GM23338 (cell line): ENCODE measurements around the gene EDN1. TPM values are rescaled to one million over a fixed set of nuclear protein-coding genes. Genes with fewer than 3 reads are reported as not detected.
A peak's percentile ranks its signal among the peaks of the same experiment; 100 is the strongest.

ENCODE experiments used
- ATAC-seq: fragments of 200-7000 bp; cut with Tn5 transposase; 3 replicates; pipeline ENCODE4 v1.9.1; 2020
- DNase-seq: peaks from one replicate; pipeline ENCODE4 v3.0.0-alpha.2; 2015; ENCODE audit warnings: low spot score
- H2AFZ ChIP-seq: fragments of 200-600 bp; sonication (generic); 2 replicates; pipeline ENCODE4 v1.8.0; 2016; ENCODE audit warnings: antibody characterized with exemption, mild to moderate bottlenecking, moderate library complexity
- H3F3A ChIP-seq: fragments of 200-600 bp; sonication (generic); replicated peaks from 2 replicates; pipeline ENCODE4 v1.8.0; 2017; ENCODE audit warnings: antibody characterized with exemption, mixed run types, low read depth
- H3K27ac ChIP-seq: fragments of 200-600 bp; sonication (generic); 2 replicates; pipeline ENCODE4 v1.6.1; 2016; ENCODE audit warnings: low read depth
- H3K27me3 ChIP-seq: fragments of 200-600 bp; sonication (generic); 2 replicates; pipeline ENCODE4 v1.8.0; 2016; ENCODE audit warnings: mild to moderate bottlenecking, mixed run types, moderate library complexity; ENCODE audit not compliant: insufficient read depth
- H3K36me3 ChIP-seq: fragments of 200-600 bp; sonication (generic); 2 replicates; pipeline ENCODE4 v1.8.0; 2016; ENCODE audit warnings: mild to moderate bottlenecking; ENCODE audit not compliant: insufficient read depth
- H3K4me1 ChIP-seq: fragments of 200-600 bp; sonication (generic); 2 replicates; pipeline ENCODE4 v1.8.0; 2016; ENCODE audit warnings: mild to moderate bottlenecking, moderate library complexity; ENCODE audit not compliant: insufficient read depth
- H3K4me2 ChIP-seq: fragments of 200-600 bp; sonication (generic); 2 replicates; pipeline ENCODE4 v1.7.1; 2017; ENCODE audit warnings: mixed run types
- H3K4me3 ChIP-seq: fragments of 200-600 bp; sonication (generic); 2 replicates; pipeline ENCODE4 v1.6.1; 2016; ENCODE audit warnings: mixed run types
- H3K79me2 ChIP-seq: fragments of 200-600 bp; sonication (generic); replicated peaks from 2 replicates; pipeline ENCODE4 v1.8.0; 2017; ENCODE audit warnings: mild to moderate bottlenecking; ENCODE audit not compliant: insufficient read depth
- H3K9me2 ChIP-seq: fragments of 200-600 bp; sonication (generic); 2 replicates; pipeline ENCODE4 v1.8.0; 2017; ENCODE audit not compliant: insufficient read depth
- H4K20me1 ChIP-seq: fragments of 200-600 bp; sonication (generic); replicated peaks from 2 replicates; pipeline ENCODE4 v1.8.0; 2017; ENCODE audit warnings: mild to moderate bottlenecking; ENCODE audit not compliant: insufficient read depth
- H3K27ac Mint-ChIP-seq: 2 replicates; pipeline ENCODE4 v1.8.0; 2020; ENCODE audit warnings: inconsistent platforms, mild to moderate bottlenecking, moderate library complexity, mixed read lengths
- H3K27me3 Mint-ChIP-seq: 3 replicates; pipeline ENCODE4 v1.8.0; 2022; ENCODE audit warnings: low read depth, mild to moderate bottlenecking, moderate library complexity, mixed read lengths, inconsistent platforms; ENCODE audit not compliant: insufficient read depth, poor library complexity
- H3K36me3 Mint-ChIP-seq: 3 replicates; pipeline ENCODE4 v1.8.0; 2021; ENCODE audit warnings: low read depth, mild to moderate bottlenecking, inconsistent platforms, moderate library complexity, mixed read lengths
- H3K4me1 Mint-ChIP-seq: 3 replicates; pipeline ENCODE4 v1.8.0; 2020; ENCODE audit warnings: mild to moderate bottlenecking, inconsistent platforms, mixed read lengths
- H3K4me3 Mint-ChIP-seq: 3 replicates; pipeline ENCODE4 v1.8.0; 2021; ENCODE audit warnings: moderate library complexity, mild to moderate bottlenecking, inconsistent platforms, mixed read lengths
- H3K9me3 Mint-ChIP-seq: 3 replicates; pipeline ENCODE4 v1.8.0; 2020; ENCODE audit warnings: moderate library complexity, mild to moderate bottlenecking, inconsistent platforms, mixed read lengths
- CREB1 ChIP-seq: fragments of 250-450 bp; sonication (Bioruptor Pico); IDR thresholded peaks from 2 replicates; pipeline ENCODE4 v1.5.0; 2020; ENCODE audit warnings: low read depth, mild to moderate bottlenecking, moderate library complexity
- CTCF ChIP-seq, 2 experiments: fragments of 200-600 bp in 1 of 2; sonication (generic) in 1 of 2; conservative IDR thresholded peaks; 2 replicates each; pipeline versions ENCODE4 v1.5.1 to v1.6.1; 2016 to 2017; ENCODE audit warnings: antibody characterized with exemption in 2 of 2, low read depth in 2 of 2, mild to moderate bottlenecking in 2 of 2, moderate library complexity in 1 of 2
- EZH2 ChIP-seq: fragments of 200-600 bp; sonication (generic); IDR thresholded peaks from one replicate; pipeline ENCODE4 v1.8.0; 2017; ENCODE audit warnings: antibody characterized with exemption, mild to moderate bottlenecking, low read depth; ENCODE audit not compliant: unreplicated experiment
- NANOG ChIP-seq: IDR thresholded peaks from 2 replicates; pipeline ENCODE4 v1.6.1; 2016; ENCODE audit warnings: antibody characterized with exemption, borderline replicate concordance
- REST ChIP-seq: IDR thresholded peaks from one replicate; pipeline ENCODE4 v1.6.1; 2018; ENCODE audit warnings: antibody characterized with exemption; ENCODE audit not compliant: unreplicated experiment
- ZNF331 ChIP-seq: fragments of 250-450 bp; sonication (Bioruptor Pico); IDR thresholded peaks from 2 replicates; pipeline ENCODE4 v1.5.0; 2020; ENCODE audit warnings: low read depth, mild to moderate bottlenecking, moderate library complexity
- ZNF462 ChIP-seq: fragments of 250-450 bp; sonication (Bioruptor Pico); IDR thresholded peaks from 2 replicates; pipeline ENCODE4 v1.5.0; 2020; ENCODE audit warnings: mild to moderate bottlenecking, moderate library complexity
- polyA plus RNA-seq: library from polyadenylated mRNA; unstranded; fragments of >200 nt; fragmentation: Nextera tagmentation; extraction: Ambion mirVana; gene quantifications from 2 replicates; pipeline ENCODE4 v1.2.1, GENCODE V29; 2016
- total RNA-seq: library from RNA; depleted of rRNA; stranded (reverse); fragments of >200 nt; shearing (Covaris generic); gene quantifications from 2 replicates; pipeline ENCODE4 v1.2.3, GENCODE V29; 2014

EDN1 gene
- total and polyA plus RNA-seq, 2 experiments from 2014 or later: 0.80 to 1.2 TPM

GRCh38 chr6:12311106-12311505 lies 20.9 kb downstream of the EDN1 start:
- no peaks in the 10 kb centered on the region for H4K20me1 ChIP-seq
- Mint-ChIP-seq H3K27me3 (no peaks in the 10 kb centered on the region), H3K27ac (no peak overlapping the region), H3K4me1 (no peaks in the 10 kb centered on the region), H3K36me3 (no peaks in the 10 kb centered on the region), H3K9me3 (peaks cover 2% of the 10 kb centered on the region; the same call in 2 of the 3 replicates), H3K4me3 (no peak overlapping the region)
- no peaks in the 10 kb centered on the region for H3F3A ChIP-seq
- H3K36me3 ChIP-seq: no peaks in the 10 kb centered on the region
- no peak for DNase-seq
- no peak overlapping the region for H3K27ac ChIP-seq
- no peaks in the 10 kb centered on the region for H3K4me1 ChIP-seq
- H3K27me3 ChIP-seq: no peaks in the 10 kb centered on the region
- TF ChIP-seq CTCF (conservative IDR thresholded peaks at IDR 0.05; ENCODE audit: low read depth in 2 of 2): peak in 1 of 2 experiments; percentile 47; a peak in 2 of 4 replicates
- no peak for TF ChIP-seq REST
- H2AFZ ChIP-seq: 0 out of 2 replicates have a peak overlapping the region, but pooled peaks have one; percentile 60
- ATAC-seq: no peak
- no peak overlapping the region for H3K4me3 ChIP-seq
- no peaks in the 10 kb centered on the region for H3K79me2 ChIP-seq
- peaks cover under 1% of the 10 kb centered on the region; the same call in 1 of the 2 replicates for H3K9me2 ChIP-seq
- H3K4me2 ChIP-seq: no peak overlapping the region

- peaks cover 8% of the 10 kb centered on the region; the same call in 1 of the 2 replicates for H3K9me2 ChIP-seq
- no peaks in the 10 kb centered on the region for H4K20me1 ChIP-seq
- no peaks in the 10 kb centered on the region for H3K36me3 ChIP-seq
- H3K79me2 ChIP-seq: no peaks in the 10 kb centered on the region
- H3K27ac Mint-ChIP-seq: no peak overlapping the region
- no peak overlapping the region for H3K4me2 ChIP-seq
- H3K27ac ChIP-seq: no peak overlapping the region
- H3K4me1 ChIP-seq: no peaks in the 10 kb centered on the region
- no peaks in the 10 kb centered on the region for H3K4me1 Mint-ChIP-seq
- no peak overlapping the region for H2AFZ ChIP-seq
- ATAC-seq (no peak), DNase-seq (no peak)
- no peaks in the 10 kb centered on the region; the same call in 2 of the 3 replicates for H3K36me3 Mint-ChIP-seq
- H3K27me3 Mint-ChIP-seq: no peaks in the 10 kb centered on the region
- TF ChIP-seq NANOG: no peak
- no peak for TF ChIP-seq CREB1 (CRISPR knock-in tag)
- no peak for TF ChIP-seq ZNF331
- no peak for TF ChIP-seq EZH2
- TF ChIP-seq ZNF462 (CRISPR knock-in tag): no peak
- H3K27me3 ChIP-seq: no peaks in the 10 kb centered on the region
- H3K4me3 ChIP-seq: no peak overlapping the region
- peaks cover 2% of the 10 kb centered on the region; the same call in 2 of the 3 replicates for H3K9me3 Mint-ChIP-seq
- H3F3A ChIP-seq: no peaks in the 10 kb centered on the region
- no peak overlapping the region for H3K4me3 Mint-ChIP-seq
These were observed 22.6 kb downstream of the EDN1 start for GRCh38 chr6:12312736-12313135.
